Liver (tissue), 3 donors: ENCODE data around the gene R3HDML.

Source experiments
- CTCF ChIP-seq: fragments of 150-350 bp; IDR thresholded peaks from 2 replicates; pipeline ENCODE4 v1.5.1; 2017; ENCODE audit warnings: improper control_type of control experiment, low read depth, low read length; ENCODE audit not compliant: missing input control
- EGR1 ChIP-seq, 2 donors: IDR thresholded peaks; 2 replicates each; pipeline ENCODE4 v1.6.1; 2016 to 2018; ENCODE audit warnings: antibody characterized with exemption in 2 of 2, low read depth in 2 of 2
- FOXA1 ChIP-seq: IDR thresholded peaks from 2 replicates; pipeline ENCODE4 v1.6.1; 2016; ENCODE audit warnings: antibody characterized with exemption
- GABPA ChIP-seq, 2 donors: IDR thresholded peaks in 1 of 2; conservative IDR thresholded peaks in 1 of 2; 2 replicates each; pipeline ENCODE4 v1.6.1; 2016; ENCODE audit warnings: antibody characterized with exemption in 2 of 2, mild to moderate bottlenecking in 1 of 2, moderate library complexity in 1 of 2
- MAX ChIP-seq: IDR thresholded peaks from 2 replicates; pipeline ENCODE4 v1.6.1; 2016; ENCODE audit warnings: antibody characterized with exemption
- RAD21 ChIP-seq, 2 donors: IDR thresholded peaks; 2 replicates each; pipeline ENCODE4 v1.6.1; 2016; ENCODE audit warnings: antibody characterized with exemption in 2 of 2, mild to moderate bottlenecking in 2 of 2
- REST ChIP-seq: IDR thresholded peaks from 2 replicates; pipeline ENCODE4 v1.6.1; 2016; ENCODE audit warnings: antibody characterized with exemption, mild to moderate bottlenecking
- RXRA ChIP-seq, 2 donors: IDR thresholded peaks; 2 replicates each; pipeline ENCODE4 v1.6.1; 2017 to 2018; ENCODE audit warnings: antibody characterized with exemption in 2 of 2, mild to moderate bottlenecking in 1 of 2
- SP1 ChIP-seq: IDR thresholded peaks from 2 replicates; pipeline ENCODE4 v1.6.1; 2018; ENCODE audit warnings: antibody characterized with exemption, mild to moderate bottlenecking
- TAF1 ChIP-seq: conservative IDR thresholded peaks from 2 replicates; pipeline ENCODE4 v1.6.1; 2016; ENCODE audit warnings: antibody characterized with exemption, mild to moderate bottlenecking
- YY1 ChIP-seq: IDR thresholded peaks from 2 replicates; pipeline ENCODE4 v1.6.1; 2016; ENCODE audit warnings: antibody characterized with exemption, mild to moderate bottlenecking
- ZBTB33 ChIP-seq: IDR thresholded peaks from 2 replicates; pipeline ENCODE4 v1.6.1; 2016; ENCODE audit warnings: antibody characterized with exemption
- donor health status: healthy.
- donor health status: healthy.

GRCh38 chr20:44342248-44342647 is 5.4 kb downstream of the R3HDML start:
- TF ChIP-seq RAD21 (IDR thresholded peaks at IDR 0.05) = no peak
- TF ChIP-seq CTCF = no peak
- TF ChIP-seq SP1 = no peak
- no peak for TF ChIP-seq YY1
- TF ChIP-seq REST = no peak
- TF ChIP-seq RXRA (IDR thresholded peaks at IDR 0.05) = no peak
- TF ChIP-seq FOXA1 = no peak
- TF ChIP-seq TAF1 = no peak
- TF ChIP-seq MAX = no peak
- TF ChIP-seq EGR1 (IDR thresholded peaks at IDR 0.05; ENCODE audit: low read depth in 2 of 2) = no peak
- TF ChIP-seq GABPA (IDR thresholded peaks at IDR 0.05 in 1 of 2, conservative IDR thresholded peaks at IDR 0.05 in 1 of 2) = no peak
- TF ChIP-seq ZBTB33 = no peak
